DOHH2 (cell line): ENCODE data around the gene FMC1.
A peak's percentile ranks its signal among the peaks of the same experiment; 100 is the strongest.
"Not testable (repeated sequence)": the region's sequence is repeated elsewhere in the genome, so short reads cannot be mapped to it uniquely, and the experiment has no call there.

ENCODE experiments used
- H3F3A ChIP-seq: fragments of 200-600 bp; sonication (generic), shearing (Covaris generic); 2 replicates; pipeline ENCODE4 v1.6.0; 2016; ENCODE audit warnings: antibody characterized with exemption, mild to moderate bottlenecking; ENCODE audit not compliant: control insufficient read depth, insufficient read depth
- H3K27ac ChIP-seq: fragments of 200-600 bp; sonication (generic); 2 replicates; pipeline ENCODE4 v1.5.1; 2014; ENCODE audit warnings: low read depth, mild to moderate bottlenecking, low read length, moderate library complexity
- H3K27me3 ChIP-seq: fragments of 200-600 bp; sonication (generic); 2 replicates; pipeline ENCODE4 v1.6.1; 2014; ENCODE audit warnings: mild to moderate bottlenecking, low read length, mixed read lengths; ENCODE audit not compliant: control insufficient read depth
- H3K36me3 ChIP-seq: fragments of 200-600 bp; sonication (generic); 2 replicates; pipeline ENCODE4 v1.6.1; 2014; ENCODE audit warnings: mild to moderate bottlenecking, low read length, moderate library complexity, mixed read lengths; ENCODE audit not compliant: control insufficient read depth
- H3K4me1 ChIP-seq: fragments of 200-600 bp; sonication (generic); 2 replicates; pipeline ENCODE4 v1.6.1; 2014; ENCODE audit warnings: mild to moderate bottlenecking, low read length, mixed read lengths; ENCODE audit not compliant: control insufficient read depth
- H3K4me2 ChIP-seq: fragments of 200-600 bp; sonication (generic); 2 replicates; pipeline ENCODE4 v1.6.0; 2014; ENCODE audit warnings: mild to moderate bottlenecking, low read length, moderate library complexity
- H3K4me3 ChIP-seq: fragments of 200-600 bp; sonication (generic); 2 replicates; pipeline ENCODE4 v1.5.1; 2014; ENCODE audit warnings: mild to moderate bottlenecking, low read length, mixed read lengths
- H3K79me2 ChIP-seq: fragments of 200-600 bp; sonication (generic); 2 replicates; pipeline ENCODE4 v1.6.1; 2014; ENCODE audit warnings: mild to moderate bottlenecking, low read length, mixed read lengths; ENCODE audit not compliant: control insufficient read depth
- H3K9me2 ChIP-seq: fragments of 200-600 bp; sonication (generic); replicated peaks from 2 replicates; pipeline ENCODE4 v1.6.1; 2014; ENCODE audit warnings: mild to moderate bottlenecking, low read length, mixed read lengths; ENCODE audit not compliant: control insufficient read depth
- H3K9me3 ChIP-seq: fragments of 200-600 bp; sonication (generic); 2 replicates; pipeline ENCODE4 v1.6.1; 2014; ENCODE audit warnings: antibody characterized with exemption, low read length, mixed read lengths; ENCODE audit not compliant: control insufficient read depth, insufficient read depth
- H4K20me1 ChIP-seq: fragments of 200-600 bp; sonication (generic); 2 replicates; pipeline ENCODE4 v1.6.0; 2014; ENCODE audit warnings: low read depth, mild to moderate bottlenecking, antibody characterized with exemption, low read length, moderate library complexity; ENCODE audit not compliant: control insufficient read depth, insufficient read depth
- CTCF ChIP-seq: fragments of 200-600 bp; sonication (generic); IDR thresholded peaks from one replicate; pipeline ENCODE4 v1.5.1; 2014; ENCODE audit warnings: antibody characterized with exemption, mild to moderate bottlenecking, low read depth, low read length; ENCODE audit not compliant: poor library complexity, severe bottlenecking
- EZH2phosphoT487 ChIP-seq: fragments of 200-600 bp; sonication (generic); IDR thresholded peaks from 2 replicates; pipeline ENCODE4 v1.6.1; 2017; ENCODE audit warnings: borderline replicate concordance, mild to moderate bottlenecking, antibody characterized with exemption, low read length, moderate library complexity, mixed read lengths

The FMC1 gene

GRCh38 chr7:139317939-139318505 lies 23.1 kb upstream of the FMC1 start:
- H3K36me3 ChIP-seq: no peaks in the 10 kb centered on the region
- no peak overlapping the region for H3K4me2 ChIP-seq
- no peaks in the 10 kb centered on the region for H3K9me2 ChIP-seq
- no peaks in the 10 kb centered on the region for H3K79me2 ChIP-seq
- no peaks in the 10 kb centered on the region for H4K20me1 ChIP-seq
- H3K27me3 ChIP-seq: no peaks in the 10 kb centered on the region
- H3K9me3 ChIP-seq: no peaks in the 10 kb centered on the region
- TF ChIP-seq EZH2phosphoT487: no peak
- no peak for TF ChIP-seq CTCF
- no peaks in the 10 kb centered on the region for H3F3A ChIP-seq
- no peak overlapping the region for H3K27ac ChIP-seq
- H3K4me1 ChIP-seq: no peaks in the 10 kb centered on the region
- no peak overlapping the region for H3K4me3 ChIP-seq

GRCh38 chr7:139321071-139321745 lies 19.9 kb upstream of the FMC1 start:
- Histone ChIP-seq H3K4me3 (no peak overlapping the region), H3K27me3 (no peaks in the 10 kb centered on the region), H3K9me3 (no peaks in the 10 kb centered on the region), H3K36me3 (no peaks in the 10 kb centered on the region), H3K4me1 (no peaks in the 10 kb centered on the region), H4K20me1 (no peaks in the 10 kb centered on the region), H3K79me2 (no peaks in the 10 kb centered on the region), H3K27ac (no peak overlapping the region), H3F3A (no peaks in the 10 kb centered on the region), H3K9me2 (no peaks in the 10 kb centered on the region), H3K4me2 (no peak overlapping the region)
- TF ChIP-seq CTCF: peak; percentile 46
- no peak for TF ChIP-seq EZH2phosphoT487

- not testable (repeated sequence) for H3K36me3 ChIP-seq, H3K79me2 ChIP-seq, H3K4me2 ChIP-seq, H3K4me1 ChIP-seq, H3F3A ChIP-seq, H3K27me3 ChIP-seq, H3K9me3 ChIP-seq, H4K20me1 ChIP-seq, H3K27ac ChIP-seq, H3K4me3 ChIP-seq, H3K9me2 ChIP-seq
Measured at GRCh38 chr7:139324709-139325108, 16.4 kb upstream of the FMC1 start.

- no peak for TF ChIP-seq EZH2phosphoT487
- TF ChIP-seq CTCF: no peak
- H3K4me2 ChIP-seq: no peak overlapping the region
- no peaks in the 10 kb centered on the region for H3K9me2 ChIP-seq
- no peak overlapping the region for H3K27ac ChIP-seq
- no peaks in the 10 kb centered on the region for H3K27me3 ChIP-seq
- H3K4me1 ChIP-seq: peaks cover 7% of the 10 kb centered on the region
- H3K9me3 ChIP-seq: no peaks in the 10 kb centered on the region
- no peak overlapping the region for H3K4me3 ChIP-seq
- no peaks in the 10 kb centered on the region for H3K79me2 ChIP-seq
- no peaks in the 10 kb centered on the region for H3F3A ChIP-seq
- H3K36me3 ChIP-seq: no peaks in the 10 kb centered on the region
- no peaks in the 10 kb centered on the region for H4K20me1 ChIP-seq
Measured at GRCh38 chr7:139328375-139328774, 12.8 kb upstream of the FMC1 start.
